ENCODE data around the gene SPTBN4.
"Not testable (repeated sequence)": the region's sequence is repeated elsewhere in the genome, so short reads cannot be mapped to it uniquely, and the experiment has no call there.

- not testable (repeated sequence) for TF ChIP-seq CTCF, POLR2A, EP300 (IDR thresholded peaks at IDR 0.05)
Measured at GRCh38 chr19:40546153-40546841, 79.5 kb downstream of the SPTBN4 start.

All from ovary (tissue), 3 donors.